Activated naive CD4-positive, alpha-beta T cell treated with anti-CD3 and anti-CD28 coated beads, Interleukin-2, amount 50 U/mL, for 24 hours (primary cell): ENCODE measurements around the gene CEP170B.
"Not testable (repeated sequence)": the region's sequence is repeated elsewhere in the genome, so short reads cannot be mapped to it uniquely, and the experiment has no call there.

Experiments
- H3K27ac Mint-ChIP-seq: one replicate; pipeline ENCODE4 v1.8.0; 2021; ENCODE audit warnings: mild to moderate bottlenecking, mixed read lengths
- H3K27me3 Mint-ChIP-seq: one replicate; pipeline ENCODE4 v1.8.0; 2021; ENCODE audit warnings: mixed read lengths
- H3K36me3 Mint-ChIP-seq: one replicate; pipeline ENCODE4 v1.8.0; 2021; ENCODE audit warnings: mixed read lengths
- H3K4me1 Mint-ChIP-seq: one replicate; pipeline ENCODE4 v1.8.0; 2021; ENCODE audit warnings: mixed read lengths
- H3K4me3 Mint-ChIP-seq: one replicate; pipeline ENCODE4 v1.8.0; 2021; ENCODE audit warnings: mild to moderate bottlenecking, mixed read lengths
- H3K9me3 Mint-ChIP-seq: one replicate; pipeline ENCODE4 v1.8.0; 2021; ENCODE audit warnings: mixed read lengths

Gene CEP170B

DNA sequence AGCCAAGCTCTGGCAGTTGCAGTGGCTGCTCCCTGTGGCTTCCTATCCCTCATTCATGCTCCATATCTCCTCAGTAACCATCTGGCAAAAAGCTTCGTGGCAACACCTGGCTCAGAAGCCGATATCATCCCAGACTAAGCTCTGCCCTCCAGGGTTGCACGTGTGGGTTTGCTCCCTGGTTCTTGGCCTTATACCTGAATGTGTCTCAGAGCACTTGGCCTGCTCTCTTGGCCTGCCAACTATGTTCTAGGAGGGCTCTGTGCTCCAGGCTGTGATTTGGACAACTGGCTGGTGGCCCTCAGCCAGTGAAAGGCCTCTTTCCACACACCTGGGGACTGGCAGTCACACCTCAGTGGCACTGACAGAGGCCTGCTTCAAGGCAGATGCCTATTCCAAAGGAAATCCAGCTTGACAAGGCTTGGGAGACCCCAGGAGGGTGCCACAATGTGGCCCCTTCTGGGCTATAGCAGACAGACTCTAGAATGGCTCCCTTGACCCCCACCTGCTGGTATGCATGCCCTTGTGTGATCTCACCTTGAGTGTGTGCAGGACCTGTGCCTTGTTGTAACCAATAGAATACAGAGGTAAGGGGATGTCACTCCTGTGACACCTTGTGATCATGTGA is 70.1 kb downstream of the CEP170B start:
- H3K36me3 Mint-ChIP-seq, result no peaks in the 10 kb centered on the region
- no peaks in the 10 kb centered on the region for H3K27me3 Mint-ChIP-seq
- H3K9me3 Mint-ChIP-seq, result no peaks in the 10 kb centered on the region
- peak overlapping the region; percentile 88 for H3K27ac Mint-ChIP-seq
- H3K4me1 Mint-ChIP-seq, result peaks cover 8% of the 10 kb centered on the region
- peak overlapping the region; percentile 86 for H3K4me3 Mint-ChIP-seq

DNA sequence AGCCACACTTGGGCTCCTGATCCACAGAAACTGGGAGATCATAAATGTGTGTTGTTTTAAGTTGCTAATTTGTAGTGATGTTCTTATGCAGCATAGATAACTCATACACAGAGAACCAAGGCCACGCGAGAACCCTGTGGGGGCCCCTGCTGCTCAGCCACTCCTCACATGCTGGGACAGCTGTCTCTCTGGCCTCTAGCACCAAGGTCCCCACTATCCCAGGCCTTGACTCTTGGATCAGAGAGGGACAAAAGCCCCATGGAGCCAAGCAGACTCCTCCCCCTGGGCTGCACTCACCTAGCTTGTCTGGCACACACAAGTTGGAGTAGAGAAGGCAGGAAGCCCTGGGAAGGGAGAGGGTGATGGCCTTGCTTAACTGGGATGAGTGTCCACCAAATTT is 70.9 kb downstream of the CEP170B start:
- no peaks in the 10 kb centered on the region for H3K9me3 Mint-ChIP-seq
- no peaks in the 10 kb centered on the region for H3K36me3 Mint-ChIP-seq

GRCh38 chr14:104936361-104937155 is 71.5 kb downstream of the CEP170B start:
- Mint-ChIP-seq H3K27ac (no peak overlapping the region), H3K27me3 (no peaks in the 10 kb centered on the region), H3K9me3 (no peaks in the 10 kb centered on the region), H3K4me1 (peaks cover 8% of the 10 kb centered on the region), H3K36me3 (no peaks in the 10 kb centered on the region), H3K4me3 (no peak overlapping the region)

More for the DNA sequence above, 70.9 kb downstream of the CEP170B start:
- H3K4me3 Mint-ChIP-seq, result no peak overlapping the region
- peaks cover 8% of the 10 kb centered on the region for H3K4me1 Mint-ChIP-seq
- H3K27me3 Mint-ChIP-seq, result no peaks in the 10 kb centered on the region
- H3K27ac Mint-ChIP-seq, result no peak overlapping the region

DNA sequence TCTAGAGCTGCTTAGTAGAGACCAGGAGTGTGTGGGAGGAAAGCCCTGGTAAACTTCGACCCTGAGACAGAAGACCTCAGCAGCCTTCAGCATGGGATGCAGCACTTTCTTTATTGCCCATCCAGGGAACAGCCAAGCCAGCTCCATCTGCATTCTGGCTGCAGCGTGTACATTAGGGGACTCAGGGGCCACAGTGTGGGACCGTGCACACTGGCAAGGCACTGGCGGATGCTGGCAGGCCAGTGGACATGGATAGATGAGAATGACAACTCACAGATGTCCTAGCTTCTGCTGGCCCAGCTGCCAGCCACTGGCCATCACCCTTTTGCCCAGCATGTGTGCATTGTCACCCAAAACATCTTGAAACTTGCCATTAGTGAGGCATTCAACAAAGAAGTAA is 72.1 kb downstream of the CEP170B start:
- Mint-ChIP-seq H3K36me3 (no peaks in the 10 kb centered on the region), H3K9me3 (no peaks in the 10 kb centered on the region), H3K27ac (no peak overlapping the region), H3K4me1 (peaks cover 8% of the 10 kb centered on the region), H3K27me3 (no peaks in the 10 kb centered on the region), H3K4me3 (no peak overlapping the region)

DNA sequence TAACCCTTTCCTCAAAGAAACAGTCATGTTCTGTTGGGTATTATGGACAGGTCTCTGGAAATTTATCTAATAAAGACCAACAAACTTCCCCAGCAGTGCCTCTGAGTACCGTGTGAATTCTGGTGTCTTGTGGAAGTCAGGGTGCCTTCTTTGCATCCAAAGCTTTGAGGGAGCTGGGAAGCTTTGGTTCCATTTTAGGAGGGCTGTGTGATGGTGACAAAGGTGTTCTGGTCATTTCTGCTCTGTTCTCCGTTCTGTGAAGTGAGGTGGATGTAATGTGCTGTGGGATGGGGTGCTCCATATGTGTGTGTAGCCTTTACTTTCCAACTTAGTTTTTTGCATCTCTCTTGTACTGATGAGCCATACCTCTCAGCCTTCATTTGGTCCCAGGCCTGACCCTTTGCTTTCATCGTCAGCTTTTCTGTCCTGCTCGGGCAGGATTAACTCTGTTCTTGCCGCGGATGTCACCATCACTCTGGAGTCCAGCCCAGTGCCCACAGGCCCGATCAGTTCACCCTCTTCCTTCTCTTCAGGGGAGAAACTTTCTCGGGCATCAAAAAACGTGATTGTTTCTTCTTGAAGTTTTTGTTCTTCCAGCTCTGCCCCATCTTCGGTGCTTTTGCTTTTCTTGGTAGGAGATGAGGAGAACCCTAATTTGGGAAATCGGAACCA is 72.8 kb downstream of the CEP170B start:
- peaks cover 8% of the 10 kb centered on the region for H3K4me1 Mint-ChIP-seq
- H3K4me3 Mint-ChIP-seq, result no peak overlapping the region
- H3K27ac Mint-ChIP-seq, result no peak overlapping the region
- H3K9me3 Mint-ChIP-seq, result no peaks in the 10 kb centered on the region
- no peaks in the 10 kb centered on the region for H3K36me3 Mint-ChIP-seq
- H3K27me3 Mint-ChIP-seq, result no peaks in the 10 kb centered on the region

GRCh38 chr14:104938436-104938835 is 73.4 kb downstream of the CEP170B start:
- H3K27me3 Mint-ChIP-seq, result no peaks in the 10 kb centered on the region
- peaks cover 8% of the 10 kb centered on the region for H3K4me1 Mint-ChIP-seq
- H3K9me3 Mint-ChIP-seq, result no peaks in the 10 kb centered on the region
- H3K27ac Mint-ChIP-seq, result no peak overlapping the region
- H3K36me3 Mint-ChIP-seq, result no peaks in the 10 kb centered on the region
- H3K4me3 Mint-ChIP-seq, result no peak overlapping the region

DNA sequence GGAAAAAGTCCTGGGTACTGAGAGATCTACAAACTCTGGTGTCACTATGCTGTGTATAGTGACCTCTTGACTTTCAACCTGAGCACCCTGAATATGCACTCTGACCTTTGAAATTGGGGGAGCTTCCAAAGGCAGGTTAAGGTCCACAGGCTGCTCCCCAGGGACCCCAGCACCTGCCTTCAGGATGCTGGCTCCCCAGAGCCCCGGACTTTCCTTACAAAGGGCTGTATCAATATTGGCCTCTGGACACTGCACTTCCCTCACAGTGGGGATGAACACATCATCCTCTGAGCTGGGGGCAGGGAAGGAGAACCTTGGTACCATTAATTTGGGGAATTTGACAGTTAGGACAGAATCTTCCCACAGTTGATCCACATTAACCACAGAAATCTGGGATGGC is 73.9 kb downstream of the CEP170B start:
- Mint-ChIP-seq H3K4me3 (no peak overlapping the region), H3K4me1 (peaks cover 8% of the 10 kb centered on the region), H3K27ac (no peak overlapping the region), H3K9me3 (no peaks in the 10 kb centered on the region), H3K27me3 (no peaks in the 10 kb centered on the region), H3K36me3 (no peaks in the 10 kb centered on the region)

DNA sequence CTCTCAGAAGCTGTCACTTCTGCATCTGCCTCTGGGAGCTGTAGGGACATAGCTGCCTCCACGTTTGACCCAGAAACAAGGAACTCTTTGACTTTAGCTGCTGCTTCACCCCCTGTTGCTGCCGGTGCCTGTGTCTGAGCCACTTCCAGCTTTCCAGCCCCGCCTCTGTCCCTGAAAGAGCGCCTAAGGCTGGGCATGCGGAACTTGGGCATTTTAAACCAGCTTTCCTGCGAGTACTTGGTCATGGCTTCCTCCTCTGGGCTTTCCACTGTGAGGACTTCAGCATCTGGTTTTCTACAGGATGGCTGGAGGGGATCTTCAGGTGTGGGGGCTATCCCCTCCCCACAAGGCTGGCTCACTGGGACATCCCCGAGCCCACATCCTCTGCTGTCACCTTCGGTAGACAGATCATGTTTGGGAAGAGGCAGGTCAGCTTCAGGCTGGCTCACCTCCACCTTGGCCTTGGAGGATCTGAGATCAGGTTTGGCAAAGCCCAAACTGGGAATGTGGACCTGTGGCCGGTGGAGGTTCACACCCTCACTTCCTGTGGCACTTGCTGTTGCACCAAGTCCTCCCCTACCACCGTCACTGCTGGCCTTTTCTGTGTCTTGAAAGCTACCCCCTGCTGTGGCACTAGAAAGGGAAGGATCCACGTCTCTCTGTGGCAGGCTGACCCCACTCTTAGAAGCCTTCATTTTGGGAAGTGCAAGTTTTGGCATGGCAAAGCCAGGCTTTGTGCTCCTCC is 74.8 kb downstream of the CEP170B start:
- Mint-ChIP-seq H3K9me3 (no peaks in the 10 kb centered on the region), H3K27ac (no peak overlapping the region), H3K36me3 (no peaks in the 10 kb centered on the region), H3K4me1 (peaks cover 3% of the 10 kb centered on the region), H3K4me3 (no peak overlapping the region), H3K27me3 (no peaks in the 10 kb centered on the region)

GRCh38 chr14:104940526-104941150 is 75.6 kb downstream of the CEP170B start:
- Mint-ChIP-seq H3K27ac (no peak overlapping the region), H3K9me3 (no peaks in the 10 kb centered on the region)

GRCh38 chr14:104941508-104942365 is 76.7 kb downstream of the CEP170B start:
- H3K4me3 Mint-ChIP-seq, result no peak overlapping the region
- H3K36me3 Mint-ChIP-seq, result no peaks in the 10 kb centered on the region
- H3K9me3 Mint-ChIP-seq, result no peaks in the 10 kb centered on the region
- H3K4me1 Mint-ChIP-seq, result no peaks in the 10 kb centered on the region
- no peaks in the 10 kb centered on the region for H3K27me3 Mint-ChIP-seq
- no peak overlapping the region for H3K27ac Mint-ChIP-seq

More at GRCh38 chr14:104940526-104941150, 75.6 kb downstream of the CEP170B start:
- no peaks in the 10 kb centered on the region for H3K36me3 Mint-ChIP-seq
- no peaks in the 10 kb centered on the region for H3K27me3 Mint-ChIP-seq
- no peaks in the 10 kb centered on the region for H3K4me1 Mint-ChIP-seq
- H3K4me3 Mint-ChIP-seq, result no peak overlapping the region

- Mint-ChIP-seq H3K27ac (no peak overlapping the region), H3K27me3 (no peaks in the 10 kb centered on the region), H3K36me3 (no peaks in the 10 kb centered on the region), H3K4me1 (no peaks in the 10 kb centered on the region), H3K4me3 (no peak overlapping the region), H3K9me3 (no peaks in the 10 kb centered on the region)
These were observed 77.5 kb downstream of the CEP170B start for GRCh38 chr14:104942586-104942985.

GRCh38 chr14:104943216-104944015 is 78.3 kb downstream of the CEP170B start:
- H3K36me3 Mint-ChIP-seq, H3K9me3 Mint-ChIP-seq, H3K4me1 Mint-ChIP-seq, H3K27me3 Mint-ChIP-seq, H3K4me3 Mint-ChIP-seq, H3K27ac Mint-ChIP-seq: not testable (repeated sequence)

DNA sequence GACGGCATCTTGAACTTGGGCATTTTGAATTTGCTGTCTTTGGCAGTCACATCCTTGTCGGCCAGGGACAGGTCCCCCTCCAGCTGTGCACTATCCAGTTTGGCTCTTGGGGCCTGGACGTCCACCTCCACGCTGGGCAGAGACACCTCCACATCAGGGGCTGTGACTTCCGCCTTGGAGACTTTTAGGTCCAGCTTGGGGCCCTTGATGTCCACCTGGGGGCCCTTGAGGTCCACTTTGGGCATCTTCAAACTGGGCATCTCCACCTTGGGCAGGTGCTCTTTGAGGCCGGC is 78.9 kb downstream of the CEP170B start:
- H3K27ac Mint-ChIP-seq, H3K4me1 Mint-ChIP-seq, H3K27me3 Mint-ChIP-seq, H3K36me3 Mint-ChIP-seq, H3K4me3 Mint-ChIP-seq, H3K9me3 Mint-ChIP-seq: not testable (repeated sequence)
